IMR-90 (cell line): Measurements from ENCODE around the gene MYL2. TPM values are rescaled to one million over a fixed set of nuclear protein-coding genes. Genes with fewer than 3 reads are reported as not detected.

Experiments
- ATAC-seq: fragments of 200-7000 bp; cut with Tn5 transposase; 2 replicates; pipeline ENCODE4 v1.9.1; 2020; ENCODE audit warnings: low read depth, mild to moderate bottlenecking, moderate library complexity
- BruUV-seq: library from RNA; stranded (reverse); fragments of 400-500 nt; replicated peaks from 2 replicates; lab custom pipeline; 2021; lab: Mats Ljungman, UMichigan
- CTCF ChIA-PET: fragments of 300-600 bp; formaldehyde crosslinking; extraction: SDS; loops from one replicate; lab custom pipeline; 2021; ENCODE audit warnings: antibody characterized with exemption; lab: Yijun Ruan, JAX
- POLR2A ChIA-PET: fragments of 300-600 bp; sonication (Branson Sonifier 250); formaldehyde crosslinking; loops from one replicate; lab custom pipeline; 2022; ENCODE audit warnings: antibody characterized with exemption; ENCODE audit not compliant: unreplicated experiment; lab: Charles Lee
- DNase-seq: peaks from one replicate; pipeline ENCODE4 v3.0.0; 2013
- H2AFZ ChIP-seq: replicated peaks from 2 replicates; pipeline ENCODE3; 2013; ENCODE audit warnings: low read length, mild to moderate bottlenecking; ENCODE audit not compliant: poor library complexity
- H2AK5ac ChIP-seq: 2 replicates; pipeline ENCODE4 v1.6.1; 2013; ENCODE audit warnings: low read depth, low read length, inconsistent platforms
- H2AK9ac ChIP-seq: replicated peaks from 2 replicates; pipeline ENCODE3; 2013; ENCODE audit warnings: mild to moderate bottlenecking, low read depth, low read length, moderate library complexity; ENCODE audit not compliant: poor library complexity
- H2BK120ac ChIP-seq: 2 replicates; pipeline ENCODE4 v1.6.1; 2013; ENCODE audit warnings: low read depth, low read length, inconsistent platforms
- H2BK15ac ChIP-seq: 3 replicates; pipeline ENCODE4 v1.6.1; 2013; ENCODE audit warnings: low read depth, low read length, inconsistent platforms
- H2BK20ac ChIP-seq: 2 replicates; pipeline ENCODE4 v1.6.1; 2013; ENCODE audit warnings: low read depth, mild to moderate bottlenecking, inconsistent platforms, low read length, moderate library complexity
- H2BK5ac ChIP-seq: 2 replicates; pipeline ENCODE4 v1.6.1; 2013; ENCODE audit warnings: mild to moderate bottlenecking, low read depth, low read length, inconsistent platforms; ENCODE audit not compliant: poor library complexity, severe bottlenecking
- H3K14ac ChIP-seq: replicated peaks from 2 replicates; pipeline ENCODE4 v1.6.1; 2013; ENCODE audit warnings: low read depth, low read length, inconsistent platforms
- H3K18ac ChIP-seq: 2 replicates; pipeline ENCODE4 v1.6.1; 2013; ENCODE audit warnings: low read depth, low read length, control low read depth
- H3K23ac ChIP-seq: 2 replicates; pipeline ENCODE4 v1.6.1; 2013; ENCODE audit warnings: low read depth, low read length, inconsistent platforms
- H3K27ac ChIP-seq: 2 replicates; pipeline ENCODE4 v1.5.1; 2013; ENCODE audit warnings: mild to moderate bottlenecking, control low read depth, low read length; ENCODE audit not compliant: insufficient read depth
- H3K27me3 ChIP-seq: 2 replicates; pipeline ENCODE4 v1.6.1; 2013; ENCODE audit warnings: low read length; ENCODE audit not compliant: control insufficient read depth, insufficient read depth
- H3K36me3 ChIP-seq: 2 replicates; pipeline ENCODE4 v1.6.1; 2013; ENCODE audit warnings: low read length, mixed read lengths; ENCODE audit not compliant: control insufficient read depth, insufficient read depth
- H3K4ac ChIP-seq: 2 replicates; pipeline ENCODE4 v1.6.1; 2013; ENCODE audit warnings: low read depth, low read length, inconsistent platforms
- H3K4me1 ChIP-seq: 2 replicates; pipeline ENCODE4 v1.6.1; 2013; ENCODE audit warnings: low read length, mixed read lengths; ENCODE audit not compliant: control insufficient read depth, insufficient read depth
- H3K4me2 ChIP-seq: 2 replicates; pipeline ENCODE4 v1.6.1; 2013; ENCODE audit warnings: low read depth, mild to moderate bottlenecking, control low read depth, low read length, moderate library complexity
- H3K4me3 ChIP-seq: 2 replicates; pipeline ENCODE4 v1.5.1; 2013; ENCODE audit warnings: low read depth, mild to moderate bottlenecking, control low read depth, low read length, moderate library complexity; ENCODE audit not compliant: insufficient read depth
- H3K56ac ChIP-seq: 2 replicates; pipeline ENCODE4 v1.6.1; 2013; ENCODE audit warnings: low read length, inconsistent platforms; ENCODE audit not compliant: insufficient read depth; ENCODE audit errors: extremely low read depth
- H3K79me1 ChIP-seq, 2 experiments: 2 replicates each; pipeline ENCODE4 v1.6.1; 2013; ENCODE audit warnings: low read length in 2 of 2, inconsistent platforms in 1 of 2, low read depth in 1 of 2
- H3K9ac ChIP-seq: 2 replicates; pipeline ENCODE4 v1.6.1; 2013; ENCODE audit warnings: low read depth, low read length, control low read depth
- H3K9me1 ChIP-seq: 2 replicates; pipeline ENCODE4 v1.6.1; 2013; ENCODE audit warnings: low read length, inconsistent platforms; ENCODE audit not compliant: insufficient read depth
- H3K9me3 ChIP-seq: 2 replicates; pipeline ENCODE4 v1.6.1; 2013; ENCODE audit warnings: low read length; ENCODE audit not compliant: control insufficient read depth, insufficient read depth
- H4K20me1 ChIP-seq: 2 replicates; pipeline ENCODE4 v1.6.1; 2013; ENCODE audit warnings: low read length, inconsistent platforms; ENCODE audit not compliant: insufficient read depth
- H4K5ac ChIP-seq: 2 replicates; pipeline ENCODE4 v1.6.1; 2013; ENCODE audit warnings: mild to moderate bottlenecking, low read depth, low read length, control low read depth
- H4K8ac ChIP-seq, 2 experiments: 2 replicates each; pipeline ENCODE4 v1.6.1; 2013; ENCODE audit warnings: low read depth in 2 of 2, low read length in 2 of 2, control low read depth in 1 of 2, inconsistent platforms in 1 of 2
- H4K91ac ChIP-seq: 2 replicates; pipeline ENCODE4 v1.6.1; 2013; ENCODE audit warnings: low read depth, low read length, inconsistent platforms; ENCODE audit not compliant: insufficient read depth
- BHLHE40 ChIP-seq: fragments of 150-350 bp; IDR thresholded peaks from 2 replicates; pipeline ENCODE4 v1.6.1; 2016; ENCODE audit warnings: mild to moderate bottlenecking, low read depth, low read length
- SMC3 ChIP-seq: fragments of 150-350 bp; IDR thresholded peaks from 2 replicates; pipeline ENCODE4 v1.6.1; 2016; ENCODE audit warnings: low read depth, mild to moderate bottlenecking, antibody characterized with exemption, low read length, moderate library complexity
- WGBS, 2 experiments: methylation state at CpG; one replicate each; pipeline versions ENCODE4 v1.1.5 to v1.1.7; 2013; ENCODE audit warnings: missing lambda C conversion rate in 2 of 2; ENCODE audit not compliant: insufficient read length in 1 of 2; ENCODE audit errors: extremely low coverage in 2 of 2; 5-methylcytosine and 5-hydroxymethylcytosine counted together
- dilution Hi-C: fragments of 300-500 bp; cut with HindIII; formaldehyde crosslinking; loops from one replicate; pipeline ENCODE4 v1.14.3; 2018; ENCODE audit warnings: low sequenced_read_pairs; ENCODE audit not compliant: unreplicated experiment
- in situ Hi-C: fragments of 300-500 bp; cut with MboI; formaldehyde crosslinking; loops from 3 replicates; pipeline ENCODE4 v1.14.3; 2019; ENCODE audit warnings: low sequenced_read_pairs, inconsistent platforms, mixed read lengths
- intact Hi-C: fragments of 100-400 bp; cut with micrococcal nuclease; formaldehyde crosslinking; loops from 2 replicates; pipeline ENCODE4 v1.10.0; 2022
- polyA plus RNA-seq, 3 experiments: library from polyadenylated mRNA; depleted of rRNA; stranded (reverse); fragments of >200 nt; gene quantifications; 2 replicates each; pipeline ENCODE4 v1.2.3, GENCODE V29; 2012; ENCODE audit warnings: low replicate concordance in 1 of 3
- total RNA-seq: library from RNA; depleted of rRNA; stranded (reverse); fragments of >200 nt; gene quantifications from 2 replicates; pipeline ENCODE4 v1.2.3, GENCODE V29; 2012

Gene MYL2
- total and polyA plus RNA-seq, 2 of the 4 experiments (the other 2 are of a cell fraction), result not detected

DNA sequence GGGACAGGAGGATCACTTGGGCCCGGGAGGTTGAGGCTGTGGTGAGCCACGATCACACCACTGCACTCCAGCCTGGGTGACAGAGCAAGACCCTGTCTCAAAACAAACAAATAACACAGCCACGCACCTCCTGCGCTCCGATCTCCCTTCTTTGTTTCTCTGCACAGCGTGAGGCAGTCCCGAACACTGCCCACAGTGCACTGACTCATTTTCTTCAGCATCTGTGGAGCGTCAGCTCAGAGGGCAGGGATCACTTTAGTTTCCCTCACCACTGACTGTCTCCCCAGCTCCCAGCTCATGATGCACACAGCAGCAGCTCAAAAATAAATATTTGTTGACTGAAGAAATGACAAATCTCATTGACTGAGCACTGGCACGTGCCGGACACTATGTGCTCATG lies 883 bp upstream of the MYL2 start:
- Histone ChIP-seq H4K5ac (no peak overlapping the region), H4K20me1 (no peaks in the 10 kb centered on the region), H3K4me2 (no peak overlapping the region), H4K8ac (no peak overlapping the region), H3K27ac (no peak overlapping the region), H2BK20ac (no peak overlapping the region), H3K4ac (no peak overlapping the region), H2AFZ (no peak overlapping the region), H3K9me3 (no peaks in the 10 kb centered on the region), H3K9me1 (no peaks in the 10 kb centered on the region), H3K79me1 (no peaks in the 10 kb centered on the region), H3K14ac (no peak overlapping the region), H3K36me3 (no peaks in the 10 kb centered on the region), H3K56ac (no peak overlapping the region), H3K4me1 (no peaks in the 10 kb centered on the region), H4K91ac (no peak overlapping the region), H3K27me3 (peaks cover 1% of the 10 kb centered on the region), H2AK9ac (no peak overlapping the region), H3K23ac (no peak overlapping the region), H2AK5ac (no peak overlapping the region), H3K9ac (no peak overlapping the region), H2BK15ac (no peak overlapping the region), H3K18ac (no peak overlapping the region), H2BK120ac (no peak overlapping the region), H2BK5ac (no peak overlapping the region), H3K4me3 (no peak overlapping the region)
- dilution Hi-C loops (no loop called here), in situ Hi-C loops (no loop called here), intact Hi-C loops (no loop called here)
- CTCF ChIA-PET, result no interaction called here
- no TSS peak for BruUV-seq
- DNase-seq (peak; percentile 19), ATAC-seq (no peak; the same call in 1 of the 2 replicates)
- POLR2A ChIA-PET, result no interaction called here
- TF ChIP-seq BHLHE40 (peak; percentile 43; the same call in 1 of the 2 replicates), SMC3 (no peak)
- WGBS, 2 experiments, result 43% methylated on average over 2 of the region's 10 CpGs; no CpG with 5 or more reads in 1 of the 2 experiments
